ENCODE measurements around the gene ACADSB.
A peak's percentile ranks its signal among the peaks of the same experiment; 100 is the strongest.

ACADSB gene

DNA sequence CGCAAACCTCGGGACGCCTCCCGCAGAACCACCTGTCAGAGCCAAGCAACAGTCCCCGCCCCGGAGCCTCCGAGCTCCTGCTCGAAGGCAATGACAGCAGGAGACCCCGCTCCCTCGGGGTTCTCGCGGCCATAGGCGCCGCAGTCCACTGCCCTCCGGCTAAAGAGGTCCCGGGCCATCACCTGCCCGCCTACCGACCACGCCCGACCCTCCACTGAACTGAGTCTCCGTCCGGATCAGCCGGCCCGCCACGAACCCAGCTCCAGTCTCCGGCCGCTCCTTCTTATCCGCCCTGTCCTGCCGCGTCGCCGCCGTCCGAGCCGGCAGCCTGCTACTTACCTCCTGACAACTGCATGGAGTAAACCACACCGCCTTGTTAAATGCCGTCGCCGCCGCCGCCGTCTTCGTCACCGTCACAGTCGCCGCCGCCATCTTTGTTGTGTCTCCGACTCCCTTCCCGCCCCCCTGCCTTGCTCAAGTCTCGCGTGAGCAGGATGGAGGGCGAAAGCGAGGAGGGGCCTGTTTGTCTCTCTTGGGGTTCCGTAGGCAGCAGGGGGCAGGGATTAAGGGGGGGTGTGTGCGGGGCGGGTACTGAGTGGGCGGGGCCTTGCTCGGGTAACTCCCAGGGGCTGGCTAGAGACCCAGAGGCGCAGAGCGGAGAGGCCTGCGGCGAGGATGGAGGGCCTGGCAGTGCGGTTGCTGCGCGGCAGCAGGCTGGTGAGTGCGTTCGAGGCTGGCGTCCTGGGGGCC is at the start of gene ACADSB, which contains the start of gene IKZF5:
Gene ACADSB, plus strand, starts transcription at position 652 of the 750 bp plus-strand sequence. Its CDS starts 24 bp downstream, at position 676.
Gene IKZF5, minus strand, starts transcription at position 441 of the 750 bp plus-strand sequence. CDS start 10,170 bp downstream, outside the sequence.
- peak within 1 kb of the TSS; percentile 95 for H3K4me3 ChIP-seq (ENCODE audit: low read depth, low read length)
- in situ Hi-C loops (cut with HindIII; ENCODE audit: low pct_ligation_motif_present, low sequenced_read_pairs): no loop called here
- no peaks in the 10 kb centered on the region for H3K36me3 ChIP-seq (replicated peaks)
- peak within 1 kb of the TSS; percentile 80 for H3K27ac ChIP-seq
- TF ChIP-seq, protein P1, sequence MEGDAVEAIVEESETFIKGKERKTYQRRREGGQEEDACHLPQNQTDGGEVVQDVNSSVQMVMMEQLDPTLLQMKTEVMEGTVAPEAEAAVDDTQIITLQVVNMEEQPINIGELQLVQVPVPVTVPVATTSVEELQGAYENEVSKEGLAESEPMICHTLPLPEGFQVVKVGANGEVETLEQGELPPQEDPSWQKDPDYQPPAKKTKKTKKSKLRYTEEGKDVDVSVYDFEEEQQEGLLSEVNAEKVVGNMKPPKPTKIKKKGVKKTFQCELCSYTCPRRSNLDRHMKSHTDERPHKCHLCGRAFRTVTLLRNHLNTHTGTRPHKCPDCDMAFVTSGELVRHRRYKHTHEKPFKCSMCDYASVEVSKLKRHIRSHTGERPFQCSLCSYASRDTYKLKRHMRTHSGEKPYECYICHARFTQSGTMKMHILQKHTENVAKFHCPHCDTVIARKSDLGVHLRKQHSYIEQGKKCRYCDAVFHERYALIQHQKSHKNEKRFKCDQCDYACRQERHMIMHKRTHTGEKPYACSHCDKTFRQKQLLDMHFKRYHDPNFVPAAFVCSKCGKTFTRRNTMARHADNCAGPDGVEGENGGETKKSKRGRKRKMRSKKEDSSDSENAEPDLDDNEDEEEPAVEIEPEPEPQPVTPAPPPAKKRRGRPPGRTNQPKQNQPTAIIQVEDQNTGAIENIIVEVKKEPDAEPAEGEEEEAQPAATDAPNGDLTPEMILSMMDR (IDR thresholded peaks at IDR 0.05; ENCODE audit: low read depth, low read length, missing control alignments): no peak
- H3K27me3 ChIP-seq (replicated peaks): no peaks in the 10 kb centered on the region
- peak; percentile 95 for DNase-seq

DNA sequence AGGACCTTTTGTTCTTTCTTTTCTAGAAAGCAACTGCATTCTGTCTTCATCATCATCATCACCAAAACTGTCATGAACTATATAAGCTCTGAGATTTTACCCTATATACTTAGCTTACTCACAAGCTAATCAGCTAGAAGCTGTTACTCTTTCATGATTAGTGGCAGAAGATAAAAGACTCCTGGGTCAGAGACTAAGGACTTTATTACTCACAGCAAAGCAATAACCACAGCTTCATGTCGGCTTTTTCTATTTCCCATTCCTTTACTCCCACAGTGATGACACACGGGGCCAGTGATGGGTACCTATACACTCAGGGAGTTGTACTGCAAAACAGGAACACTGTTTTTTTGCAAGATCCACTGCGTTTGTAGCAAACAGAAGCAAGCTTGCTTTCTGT is 46.4 kb upstream of the ACADSB start:
- H3K27me3 ChIP-seq (replicated peaks): no peaks in the 10 kb centered on the region
- no peak overlapping the region for H3K27ac ChIP-seq
- no peak overlapping the region for H3K4me3 ChIP-seq (ENCODE audit: low read depth, low read length)
- no peaks in the 10 kb centered on the region for H3K36me3 ChIP-seq (replicated peaks)
- TF ChIP-seq, protein P1 (IDR thresholded peaks at IDR 0.05; ENCODE audit: low read depth, low read length, missing control alignments): no peak
- no peak for DNase-seq
- in situ Hi-C loops (cut with HindIII; ENCODE audit: low pct_ligation_motif_present, low sequenced_read_pairs): no loop called here

DNA sequence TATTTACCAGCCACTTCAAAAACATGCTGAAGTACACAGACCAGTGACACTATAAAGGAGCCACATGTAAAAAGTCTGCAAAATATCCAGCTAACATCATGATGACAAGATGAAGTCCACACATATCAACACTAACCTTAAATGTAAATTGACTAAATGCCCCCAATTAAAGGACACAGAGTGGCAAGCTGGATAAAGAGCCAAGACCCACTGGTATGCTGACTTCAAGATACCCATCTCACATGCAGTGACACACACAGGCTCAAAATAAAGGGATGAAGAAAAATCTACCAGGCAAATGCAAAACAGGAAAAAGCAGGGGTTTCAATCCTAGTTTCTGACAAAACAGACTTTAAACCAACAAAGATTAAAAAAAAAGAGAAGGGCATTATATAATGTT is 41.9 kb upstream of the ACADSB start:
- TF ChIP-seq, protein P1 (IDR thresholded peaks at IDR 0.05; ENCODE audit: low read depth, low read length, missing control alignments): no peak
- Histone ChIP-seq H3K36me3 (replicated peaks) (no peaks in the 10 kb centered on the region), H3K4me3 (ENCODE audit: low read depth, low read length) (no peak overlapping the region), H3K27me3 (replicated peaks) (no peaks in the 10 kb centered on the region), H3K27ac (no peak overlapping the region)
- in situ Hi-C loops (cut with HindIII; ENCODE audit: low pct_ligation_motif_present, low sequenced_read_pairs): no loop called here
- DNase-seq: no peak

DNA sequence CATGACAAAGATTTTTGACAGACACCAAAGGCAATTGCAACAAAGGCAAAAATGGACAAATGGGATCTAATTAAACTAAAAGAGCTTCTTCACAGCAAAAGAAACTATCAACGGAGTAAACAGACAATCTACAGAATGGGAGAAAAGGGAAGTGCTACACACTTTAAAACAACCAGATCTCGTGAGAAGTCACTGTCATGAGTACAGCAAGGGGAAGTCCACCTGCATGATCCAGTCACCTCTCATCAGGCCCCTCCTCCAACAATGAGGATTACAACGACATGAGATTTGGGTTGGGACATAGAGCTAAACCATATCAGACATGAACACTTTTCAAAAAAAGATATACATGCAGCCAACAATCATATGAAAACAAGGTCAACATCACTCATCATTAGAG is 40.1 kb upstream of the ACADSB start:
- Histone ChIP-seq H3K36me3 (replicated peaks) (no peaks in the 10 kb centered on the region), H3K4me3 (ENCODE audit: low read depth, low read length) (no peak overlapping the region), H3K27ac (no peak overlapping the region), H3K27me3 (replicated peaks) (no peaks in the 10 kb centered on the region)
- TF ChIP-seq, protein P1 (IDR thresholded peaks at IDR 0.05; ENCODE audit: low read depth, low read length, missing control alignments): no peak
- in situ Hi-C loops (cut with HindIII; ENCODE audit: low pct_ligation_motif_present, low sequenced_read_pairs): no loop called here
- no peak for DNase-seq

DNA sequence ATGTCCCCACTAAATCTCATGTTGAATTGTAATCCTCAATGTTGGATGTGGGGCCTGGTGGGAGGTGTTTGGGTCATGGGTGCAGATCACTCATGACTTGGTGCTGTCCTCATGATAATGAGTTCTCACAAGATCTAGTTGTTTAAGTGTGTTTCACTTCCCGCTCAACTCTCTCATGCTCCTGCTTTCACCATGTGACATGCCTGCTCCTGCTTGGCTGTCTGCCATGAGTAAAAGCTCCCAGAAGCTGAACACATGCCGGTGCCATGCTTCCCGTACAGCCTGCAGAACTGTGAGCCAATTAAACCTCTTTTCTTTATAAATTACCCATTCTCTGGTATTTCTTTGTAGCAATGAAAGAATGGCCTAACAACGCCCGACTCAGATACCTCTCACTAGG is 34.8 kb upstream of the ACADSB start:
- Histone ChIP-seq H3K4me3 (ENCODE audit: low read depth, low read length) (no peak overlapping the region), H3K27me3 (replicated peaks) (no peaks in the 10 kb centered on the region), H3K36me3 (replicated peaks) (no peaks in the 10 kb centered on the region), H3K27ac (no peak overlapping the region)
- no peak for DNase-seq
- TF ChIP-seq, protein P1 (IDR thresholded peaks at IDR 0.05; ENCODE audit: low read depth, low read length, missing control alignments): no peak
- in situ Hi-C loops (cut with HindIII; ENCODE audit: low pct_ligation_motif_present, low sequenced_read_pairs): no loop called here

Measured in brain microvascular endothelial cell (primary cell).